Upper lobe of right lung (tissue), 1 donor: ENCODE measurements around the gene NCAPD3. TPM values are rescaled to one million over a fixed set of nuclear protein-coding genes. Genes with fewer than 3 reads are reported as not detected.

Experiments used
- ATAC-seq: fragments of 200-7000 bp; cut with Tn5 transposase; one replicate; pipeline ENCODE4 v1.9.1; 2020; ENCODE audit warnings: mild to moderate bottlenecking, moderate library complexity
- DNase-seq: peaks from one replicate; pipeline ENCODE4 v3.0.0-alpha.2; 2020
- H3K27ac ChIP-seq: fragments of 200-600 bp; one replicate; pipeline ENCODE4 v1.8.0; 2022
- H3K27me3 ChIP-seq: fragments of 200-600 bp; one replicate; pipeline ENCODE4 v1.8.0; 2022; ENCODE audit warnings: mild to moderate bottlenecking
- H3K36me3 ChIP-seq: fragments of 200-600 bp; one replicate; pipeline ENCODE4 v1.8.0; 2022
- H3K4me1 ChIP-seq: fragments of 200-600 bp; one replicate; pipeline ENCODE4 v1.8.0; 2022
- H3K4me3 ChIP-seq: fragments of 200-600 bp; one replicate; pipeline ENCODE4 v1.8.0; 2022; ENCODE audit warnings: mild to moderate bottlenecking
- H3K9me3 ChIP-seq: fragments of 200-600 bp; one replicate; pipeline ENCODE4 v1.8.0; 2022
- intact Hi-C: fragments of 100-400 bp; cut with DNase I; formaldehyde crosslinking; loops from one replicate; pipeline ENCODE4 v1.11.0; 2022
- total RNA-seq: library from RNA; stranded (reverse); fragmentation: NEBNext Ultra II Directional; extraction: Animal tissue kit (Norgen Biotek cat#: 25700); gene quantifications from one replicate; pipeline ENCODE4 v1.2.1, GENCODE V29; 2021
- TF ChIP-seq, protein P1 (sequence below): fragments of 200-600 bp; IDR thresholded peaks from one replicate; pipeline ENCODE4 v1.8.0; 2022; ENCODE audit warnings: antibody characterized with exemption
- donor health status: DM: no; HTN: yes; CAD: no; lungs with severe emphysema.

The NCAPD3 gene
- total RNA-seq, 1 donor from 2014 or later = 17.3 TPM

GRCh38 chr11:134216816-134217215, 7.0 kb downstream of the NCAPD3 start:
- H3K4me3 ChIP-seq = no peak overlapping the region
- intact Hi-C loops = no loop called here
- H3K27ac ChIP-seq = no peak overlapping the region
- H3K36me3 ChIP-seq = peaks cover 28% of the 10 kb centered on the region
- TF ChIP-seq, protein P1, sequence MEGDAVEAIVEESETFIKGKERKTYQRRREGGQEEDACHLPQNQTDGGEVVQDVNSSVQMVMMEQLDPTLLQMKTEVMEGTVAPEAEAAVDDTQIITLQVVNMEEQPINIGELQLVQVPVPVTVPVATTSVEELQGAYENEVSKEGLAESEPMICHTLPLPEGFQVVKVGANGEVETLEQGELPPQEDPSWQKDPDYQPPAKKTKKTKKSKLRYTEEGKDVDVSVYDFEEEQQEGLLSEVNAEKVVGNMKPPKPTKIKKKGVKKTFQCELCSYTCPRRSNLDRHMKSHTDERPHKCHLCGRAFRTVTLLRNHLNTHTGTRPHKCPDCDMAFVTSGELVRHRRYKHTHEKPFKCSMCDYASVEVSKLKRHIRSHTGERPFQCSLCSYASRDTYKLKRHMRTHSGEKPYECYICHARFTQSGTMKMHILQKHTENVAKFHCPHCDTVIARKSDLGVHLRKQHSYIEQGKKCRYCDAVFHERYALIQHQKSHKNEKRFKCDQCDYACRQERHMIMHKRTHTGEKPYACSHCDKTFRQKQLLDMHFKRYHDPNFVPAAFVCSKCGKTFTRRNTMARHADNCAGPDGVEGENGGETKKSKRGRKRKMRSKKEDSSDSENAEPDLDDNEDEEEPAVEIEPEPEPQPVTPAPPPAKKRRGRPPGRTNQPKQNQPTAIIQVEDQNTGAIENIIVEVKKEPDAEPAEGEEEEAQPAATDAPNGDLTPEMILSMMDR = no peak
- DNase-seq (no peak), ATAC-seq (no peak)
- H3K9me3 ChIP-seq = no peaks in the 10 kb centered on the region
- H3K27me3 ChIP-seq = no peaks in the 10 kb centered on the region
- no peaks in the 10 kb centered on the region for H3K4me1 ChIP-seq

DNA sequence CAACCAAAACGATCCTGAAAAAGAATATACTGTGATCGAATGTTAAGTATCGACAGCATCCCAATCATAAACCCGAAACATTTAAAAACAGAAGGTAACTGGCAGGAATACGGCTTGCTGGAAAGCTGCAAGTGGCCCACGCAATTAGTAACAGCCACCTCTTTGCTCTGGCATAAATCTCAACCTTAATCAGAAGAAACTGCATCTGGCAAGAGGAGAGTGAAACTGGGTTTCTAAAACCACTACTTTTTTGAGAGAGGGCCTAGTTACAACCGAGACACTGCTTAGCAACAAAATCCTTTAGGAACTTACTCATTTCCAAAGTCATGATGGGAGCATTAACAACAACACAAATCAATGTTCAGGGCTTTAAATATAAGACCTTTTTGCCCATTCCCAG, 7.9 kb downstream of the NCAPD3 start:
- H3K36me3 ChIP-seq = peaks cover 28% of the 10 kb centered on the region
- no peaks in the 10 kb centered on the region for H3K27me3 ChIP-seq
- intact Hi-C loops = no loop called here
- no peaks in the 10 kb centered on the region for H3K4me1 ChIP-seq
- TF ChIP-seq, protein P1 = no peak
- DNase-seq (no peak), ATAC-seq (no peak)
- H3K4me3 ChIP-seq = no peak overlapping the region
- H3K9me3 ChIP-seq = no peaks in the 10 kb centered on the region
- H3K27ac ChIP-seq = no peak overlapping the region

DNA sequence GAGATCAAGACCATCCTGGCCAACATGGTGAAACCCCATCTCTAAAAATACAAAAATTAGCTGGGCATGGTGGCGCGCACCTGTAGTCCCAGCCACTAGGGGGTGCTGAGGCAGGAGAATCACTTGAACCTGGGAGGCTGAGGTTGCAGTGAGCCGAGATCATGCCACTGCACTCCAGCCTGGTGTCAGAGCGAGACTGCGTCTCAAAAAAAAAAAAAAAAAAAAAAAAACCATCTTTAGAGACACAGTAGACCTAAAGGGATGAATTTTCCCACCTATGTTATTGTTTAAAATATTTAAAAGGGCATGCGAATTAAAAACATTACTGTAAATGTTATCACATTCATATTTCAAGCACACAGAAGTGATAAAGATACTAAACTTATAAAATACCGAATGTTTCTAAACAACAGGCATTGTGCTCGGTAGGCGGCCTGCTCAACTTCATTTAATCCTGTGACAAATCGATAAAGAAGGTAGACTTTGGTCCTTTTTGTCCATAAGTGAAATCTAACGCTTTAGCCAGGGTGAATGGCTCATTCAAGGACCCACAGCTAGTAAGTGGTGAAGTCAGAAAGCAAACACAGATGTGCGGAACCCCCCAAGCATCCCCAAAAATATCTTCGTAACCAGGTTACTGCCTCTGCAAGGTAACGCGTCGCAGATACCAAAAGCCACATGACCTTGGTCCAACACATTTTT, 16.1 kb downstream of the NCAPD3 start:
- Histone ChIP-seq H3K27ac (no peak overlapping the region), H3K36me3 (peaks cover 61% of the 10 kb centered on the region), H3K4me3 (no peak overlapping the region), H3K9me3 (no peaks in the 10 kb centered on the region), H3K4me1 (no peaks in the 10 kb centered on the region), H3K27me3 (no peaks in the 10 kb centered on the region)
- TF ChIP-seq, protein P1 = peak; percentile 80
- ATAC-seq = no peak
- intact Hi-C loops = no loop called here
- DNase-seq = no peak

- TF ChIP-seq, protein P1 = no peak
- intact Hi-C loops = no loop called here
- ATAC-seq = no peak
- Histone ChIP-seq H3K27me3 (no peaks in the 10 kb centered on the region), H3K36me3 (peaks cover 74% of the 10 kb centered on the region), H3K27ac (no peak overlapping the region), H3K9me3 (no peaks in the 10 kb centered on the region), H3K4me3 (no peak overlapping the region), H3K4me1 (no peaks in the 10 kb centered on the region)
- DNase-seq = no peak
These were observed 17.6 kb downstream of the NCAPD3 start for GRCh38 chr11:134206185-134206584.

- DNase-seq (no peak), ATAC-seq (no peak)
- intact Hi-C loops = no loop called here
- H3K36me3 ChIP-seq = peaks cover 78% of the 10 kb centered on the region
- no peak overlapping the region for H3K4me3 ChIP-seq
- no peaks in the 10 kb centered on the region for H3K27me3 ChIP-seq
- H3K27ac ChIP-seq = no peak overlapping the region
- TF ChIP-seq, protein P1 = no peak
- no peaks in the 10 kb centered on the region for H3K9me3 ChIP-seq
- no peaks in the 10 kb centered on the region for H3K4me1 ChIP-seq
These were observed 18.0 kb downstream of the NCAPD3 start for GRCh38 chr11:134205729-134206128.

GRCh38 chr11:134202661-134203060, 21.1 kb downstream of the NCAPD3 start:
- DNase-seq (no peak), ATAC-seq (no peak)
- no peak overlapping the region for H3K4me3 ChIP-seq
- TF ChIP-seq, protein P1 = no peak
- no peaks in the 10 kb centered on the region for H3K4me1 ChIP-seq
- H3K27me3 ChIP-seq = no peaks in the 10 kb centered on the region
- H3K27ac ChIP-seq = no peak overlapping the region
- peaks cover 60% of the 10 kb centered on the region for H3K36me3 ChIP-seq
- H3K9me3 ChIP-seq = no peaks in the 10 kb centered on the region
- intact Hi-C loops = no loop called here
